Measurements from ENCODE around the gene IRX4.

The IRX4 gene

DNA sequence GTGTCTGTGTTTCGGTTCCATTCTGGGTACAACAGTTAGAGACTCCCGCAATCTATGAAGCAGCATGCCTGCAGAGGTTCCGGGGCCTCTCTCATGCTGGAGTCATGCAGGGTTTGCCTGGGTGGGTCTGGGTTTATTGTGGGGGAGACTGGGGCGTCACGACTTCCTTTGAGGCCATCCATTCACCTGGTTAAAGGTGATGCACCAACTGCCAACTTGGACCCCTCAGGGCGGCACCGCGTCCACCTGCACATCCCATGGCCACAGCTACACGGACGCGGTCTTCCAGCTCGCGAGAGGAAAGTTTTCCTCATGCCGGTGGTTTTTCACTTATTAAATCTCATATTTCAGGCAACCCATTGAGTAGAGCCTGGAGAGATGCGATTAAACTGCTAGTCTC lies 30.9 kb upstream of the IRX4 start:
- DNase-seq: no peak

DNA sequence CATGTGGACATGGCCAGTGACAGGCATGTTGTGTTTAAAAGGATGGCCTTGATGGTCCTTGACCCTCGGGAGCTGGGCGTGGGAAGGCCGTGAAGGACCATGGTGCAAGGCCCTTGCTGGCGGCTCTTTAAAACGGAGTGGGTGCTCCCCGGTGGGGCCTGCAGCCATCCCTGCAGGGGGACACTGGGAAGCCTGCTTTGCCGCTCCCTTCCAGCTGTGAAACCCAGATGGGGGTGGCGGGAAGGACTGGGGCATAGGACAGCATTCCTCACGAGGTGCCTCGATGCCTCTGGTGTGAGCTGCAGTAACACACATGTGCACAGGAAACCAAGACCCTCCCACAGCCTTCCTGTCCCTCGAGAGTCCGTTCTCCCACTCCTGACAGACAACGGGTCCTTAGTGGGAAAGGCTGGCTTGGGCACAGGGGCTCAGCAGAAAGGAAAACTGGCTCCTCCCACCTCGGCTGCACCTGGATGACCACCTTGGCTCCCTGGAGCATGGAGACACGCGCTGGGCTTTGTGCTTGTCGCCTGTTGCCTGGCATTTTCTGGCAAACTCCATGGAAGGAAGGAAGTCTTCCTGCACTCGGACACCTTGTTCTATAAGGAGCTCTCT lies 30.3 kb upstream of the IRX4 start:
- no peak for DNase-seq

DNA sequence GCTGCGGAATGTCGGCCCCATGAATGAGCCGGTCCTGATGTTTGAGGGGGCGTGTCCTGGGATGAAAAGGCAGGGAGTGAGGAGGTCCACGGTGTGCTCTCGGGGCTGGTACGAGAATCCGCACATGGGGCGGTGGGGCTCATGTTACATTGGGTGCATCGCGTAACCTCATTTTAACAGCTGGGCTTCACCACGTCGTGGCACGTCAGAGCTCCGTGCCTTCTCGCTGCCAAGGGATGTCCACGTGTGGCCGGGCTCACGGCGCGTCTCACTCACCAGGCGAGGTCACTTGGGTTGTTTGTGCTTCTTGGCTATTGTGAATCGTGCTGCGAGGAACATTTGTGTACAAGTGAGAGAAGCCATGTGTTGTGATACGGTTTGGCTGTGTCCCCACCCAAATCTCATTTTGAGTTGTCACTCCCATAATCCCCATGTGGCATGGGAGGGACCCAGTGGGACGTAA lies 29.1 kb upstream of the IRX4 start:
- DNase-seq: no peak

DNA sequence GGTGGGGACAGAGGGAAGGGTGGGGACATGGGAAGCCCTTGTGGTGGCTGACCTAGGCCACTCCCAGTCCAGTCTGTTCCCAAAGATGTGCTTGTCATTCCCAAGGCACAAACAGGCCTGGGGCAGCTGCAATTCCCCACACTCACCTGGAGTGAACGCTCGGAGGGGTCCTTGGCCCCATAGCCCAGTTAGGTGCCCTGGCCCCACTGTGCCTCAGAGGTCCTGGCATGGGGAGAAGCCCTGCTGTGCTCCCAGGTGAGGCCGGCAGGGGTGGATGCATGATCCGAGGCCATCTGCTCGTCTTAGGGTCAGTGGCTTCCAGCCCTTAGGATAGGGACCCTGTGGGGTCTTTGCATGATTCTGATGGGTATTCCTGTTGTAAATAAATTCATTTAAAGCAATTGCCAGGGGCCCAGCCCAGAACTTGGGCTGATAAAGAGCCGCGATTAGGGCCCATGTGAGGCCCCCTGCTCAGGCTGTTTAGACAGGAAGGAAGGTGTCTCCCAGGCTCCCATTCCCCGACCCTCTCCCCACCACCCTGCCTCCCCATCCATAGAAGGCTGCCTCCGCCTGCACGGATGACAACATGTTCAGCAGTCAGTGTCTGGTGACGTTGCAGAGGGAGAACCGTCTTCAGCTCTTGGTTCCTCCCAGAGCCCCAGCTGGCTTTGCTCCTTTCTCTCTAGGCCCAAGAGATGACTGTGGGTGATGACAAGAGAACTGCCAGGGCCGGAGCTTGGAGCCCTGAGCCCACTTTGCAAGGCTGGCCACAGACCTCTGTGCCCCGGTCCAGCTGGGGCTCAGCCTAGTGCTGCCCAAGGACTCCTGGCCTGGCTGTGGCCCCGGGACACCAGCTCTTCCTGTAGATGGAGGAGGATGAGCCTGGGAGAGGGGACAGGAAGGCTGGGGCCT lies 28.4 kb upstream of the IRX4 start:
- no peak for DNase-seq

DNA sequence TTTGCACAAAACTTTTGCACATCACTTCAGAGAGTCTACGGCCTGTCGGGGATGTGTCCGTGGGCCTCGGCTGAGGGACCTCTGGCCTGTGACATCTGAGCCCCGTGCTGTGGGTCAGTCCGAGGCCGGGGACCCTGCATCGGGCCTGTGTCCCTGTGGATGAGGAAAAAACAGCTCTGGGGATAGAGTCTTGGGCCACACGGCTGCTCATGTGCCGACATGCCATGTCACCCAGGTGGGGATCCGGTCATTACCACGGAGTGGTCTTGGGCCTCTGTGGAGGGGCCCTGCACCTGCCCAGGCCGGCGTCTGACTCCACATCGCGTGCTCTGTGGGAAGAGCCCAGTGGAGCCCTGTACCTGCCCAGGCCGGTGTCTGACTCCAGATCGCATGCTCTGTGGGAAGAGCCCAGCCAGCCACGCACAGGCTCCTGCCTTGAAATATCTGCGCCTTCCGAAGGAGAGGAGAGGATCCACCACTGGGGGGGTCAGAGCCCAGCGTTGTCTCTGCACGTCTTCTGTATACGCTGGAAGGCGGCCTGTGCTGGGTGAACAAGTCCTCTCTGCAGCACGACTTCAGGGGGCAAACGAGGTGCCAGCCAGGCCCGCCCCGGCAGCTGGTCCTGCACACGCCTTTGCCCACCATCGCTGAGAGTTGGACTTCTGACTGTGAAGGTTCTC lies 27.5 kb upstream of the IRX4 start:
- no peak for DNase-seq

DNA sequence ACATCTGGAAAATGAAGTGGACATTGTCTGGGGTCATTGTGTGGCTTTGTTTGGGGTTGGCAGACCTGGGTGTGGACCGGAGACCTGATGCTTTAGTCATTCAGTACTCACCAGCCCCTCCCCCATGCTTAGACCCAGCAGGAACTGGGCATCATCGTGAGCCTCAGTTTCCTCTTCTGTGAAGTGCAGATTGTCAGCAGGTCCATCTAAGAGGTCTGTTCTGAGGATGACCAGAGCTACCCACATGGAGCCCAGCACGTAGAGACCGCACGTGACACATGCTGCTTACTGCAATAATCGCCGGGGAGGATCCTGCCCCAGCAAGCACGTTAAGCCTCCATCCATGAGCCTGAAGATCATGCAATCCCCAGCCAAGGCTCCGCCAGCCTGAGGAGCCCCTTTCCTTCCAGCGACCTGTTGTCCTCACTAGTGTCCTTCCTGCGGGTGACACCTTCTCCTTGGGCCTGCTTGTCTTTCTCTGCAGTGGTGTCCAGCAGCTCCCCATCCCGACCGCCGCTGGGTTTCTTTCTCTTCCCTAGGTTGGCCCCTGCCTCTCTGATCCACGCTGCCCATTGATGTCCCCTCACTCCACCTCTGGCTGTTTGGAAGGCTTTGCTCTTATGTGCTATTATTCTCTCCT lies 26.7 kb upstream of the IRX4 start:
- DNase-seq: no peak

DNA sequence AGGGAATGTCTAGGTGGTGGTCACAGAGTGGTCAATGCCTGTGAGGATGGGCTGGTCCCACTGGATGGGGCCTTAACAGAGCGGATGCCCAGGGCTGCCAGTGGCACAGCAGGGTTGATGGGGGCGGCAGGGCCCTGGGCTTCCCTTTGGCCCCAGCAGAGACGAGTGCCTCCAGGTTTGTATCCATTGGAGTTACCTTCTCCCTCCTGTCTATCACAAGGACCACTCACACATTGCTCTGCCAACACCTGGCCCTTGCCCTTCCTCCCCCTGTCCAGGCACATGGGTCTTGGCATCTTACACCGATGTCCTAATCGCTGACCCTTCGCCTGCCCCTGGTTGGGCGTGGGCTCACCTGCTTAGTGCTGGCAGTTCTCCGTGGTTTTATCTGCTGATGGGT lies 26.2 kb upstream of the IRX4 start:
- no peak for DNase-seq

DNA sequence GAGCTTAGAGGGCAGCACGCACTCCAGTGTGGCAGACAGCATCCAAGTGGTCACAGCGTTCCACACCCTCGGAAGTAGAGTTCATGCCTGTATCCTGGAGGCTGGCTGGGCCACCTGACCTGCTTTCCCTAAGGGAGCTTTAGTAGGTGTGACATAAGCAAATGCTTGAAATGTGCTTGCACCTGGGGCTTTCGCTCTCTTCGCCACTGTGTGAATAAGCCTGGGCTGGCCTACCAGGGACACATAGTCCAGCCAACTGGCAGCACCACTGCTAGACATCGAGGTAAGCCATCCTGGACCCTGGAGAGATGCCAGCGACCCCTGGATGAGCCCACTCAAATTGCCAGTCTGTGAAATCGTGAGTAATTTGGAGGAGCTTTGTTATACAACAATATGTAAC lies 24.9 kb upstream of the IRX4 start:
- no peak for DNase-seq

DNA sequence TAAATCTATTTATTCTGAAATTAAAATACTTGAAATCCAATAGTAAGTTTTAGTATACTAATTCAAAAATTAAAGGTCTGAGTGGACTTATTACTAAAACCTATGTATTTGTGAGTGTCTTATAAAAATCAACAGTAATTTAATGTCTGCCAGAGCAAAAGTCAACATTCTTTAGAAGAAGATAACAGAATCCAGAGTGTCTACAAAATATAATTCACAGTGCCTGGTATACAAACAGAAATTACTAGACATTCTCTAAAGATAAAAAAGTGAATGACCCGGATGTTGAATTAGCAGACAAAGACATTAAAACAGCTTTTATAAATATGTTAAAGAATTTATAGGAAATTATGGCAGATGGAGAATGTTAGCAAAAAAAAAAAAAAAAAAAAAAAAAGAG lies 22.4 kb upstream of the IRX4 start:
- no peak for DNase-seq

DNA sequence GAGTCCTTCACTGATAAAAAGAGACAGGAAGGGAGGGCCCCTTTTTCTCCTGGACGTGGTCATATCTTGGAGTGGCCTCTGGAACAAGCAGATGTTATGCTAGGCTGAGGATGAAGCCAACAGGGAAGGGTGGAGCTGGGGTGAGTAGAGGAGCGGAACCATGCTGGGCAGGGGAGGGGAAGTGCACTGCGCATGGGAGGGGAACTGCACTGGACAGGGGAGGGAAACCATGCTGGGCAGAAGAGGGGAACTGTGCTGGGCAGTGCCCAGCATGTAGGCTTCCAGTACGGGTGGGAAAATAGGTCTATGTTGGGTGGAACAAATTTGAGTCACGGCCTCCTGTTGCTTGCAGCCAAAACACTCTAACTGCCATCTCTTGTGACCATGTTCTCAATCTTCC lies 19.3 kb upstream of the IRX4 start:
- DNase-seq: no peak

DNA sequence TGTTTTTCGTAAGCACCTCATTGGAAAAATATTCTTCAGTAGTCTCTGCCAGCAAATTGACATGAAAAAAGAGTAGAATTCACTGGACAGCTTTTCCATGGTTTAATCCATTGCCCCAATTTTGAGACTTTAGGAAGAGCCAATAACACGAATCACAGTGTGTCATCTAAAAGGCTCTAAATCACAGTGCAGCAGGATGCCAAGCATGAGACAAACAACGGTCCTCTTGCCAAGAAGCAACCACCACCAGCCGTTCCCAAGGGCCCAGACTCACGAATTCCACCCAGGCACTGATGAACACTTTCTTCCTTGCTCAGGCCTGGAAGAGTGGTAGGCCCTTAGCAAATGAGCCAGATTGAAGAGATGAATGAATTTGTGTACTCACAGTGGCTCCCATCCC lies 18.3 kb upstream of the IRX4 start:
- DNase-seq: no peak

DNA sequence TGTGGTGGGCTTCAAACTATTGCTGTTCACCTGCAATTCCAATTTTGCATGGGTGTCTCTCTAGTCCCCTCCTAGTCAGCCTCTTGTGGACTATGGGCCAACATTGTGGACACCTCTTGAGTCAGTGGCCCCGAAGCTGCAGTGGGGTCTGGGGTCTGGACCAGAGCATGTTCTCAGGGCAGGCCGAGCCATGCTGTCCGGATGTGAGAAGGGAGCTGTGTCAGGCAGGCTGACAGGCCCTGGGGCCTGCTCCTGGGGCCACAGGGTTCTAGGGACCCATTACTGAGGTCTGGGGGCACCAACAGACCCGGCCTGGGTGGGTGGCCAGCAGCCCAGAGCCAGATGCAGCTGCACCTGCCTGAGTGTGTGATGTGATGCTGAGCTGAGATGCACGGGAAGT lies 16.5 kb upstream of the IRX4 start:
- DNase-seq: no peak

DNA sequence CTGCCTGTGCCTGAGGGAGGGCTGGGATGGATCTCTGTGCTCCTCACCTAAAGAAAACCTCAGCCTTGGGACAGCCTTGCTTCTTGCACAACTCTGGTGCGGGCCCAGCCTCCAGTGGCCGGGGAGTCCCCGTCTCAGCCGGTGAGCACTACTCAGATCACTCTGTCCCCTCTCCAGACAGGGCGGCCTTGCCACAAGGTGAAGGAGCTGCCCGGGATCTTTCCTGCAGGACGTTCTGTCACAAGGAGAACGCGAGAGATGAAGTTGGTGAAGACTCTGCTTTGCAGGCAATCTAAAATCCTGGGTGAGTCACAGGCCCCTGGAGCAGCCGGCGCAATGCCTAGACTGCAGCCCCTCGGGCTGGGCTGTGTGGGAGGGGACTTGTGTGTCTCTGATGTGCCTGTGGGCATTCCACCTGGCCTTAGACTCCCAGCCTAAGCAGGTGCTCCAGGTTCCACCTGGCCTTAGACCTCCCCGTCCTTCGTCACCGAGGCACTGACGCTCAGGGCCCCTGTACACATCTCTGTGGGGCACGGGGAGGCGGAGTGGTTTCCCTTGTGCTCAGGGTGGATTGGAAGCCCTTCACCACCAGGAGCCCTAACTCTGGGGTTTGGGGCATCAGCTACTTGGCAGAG lies 15.2 kb upstream of the IRX4 start:
- no peak for DNase-seq

DNA sequence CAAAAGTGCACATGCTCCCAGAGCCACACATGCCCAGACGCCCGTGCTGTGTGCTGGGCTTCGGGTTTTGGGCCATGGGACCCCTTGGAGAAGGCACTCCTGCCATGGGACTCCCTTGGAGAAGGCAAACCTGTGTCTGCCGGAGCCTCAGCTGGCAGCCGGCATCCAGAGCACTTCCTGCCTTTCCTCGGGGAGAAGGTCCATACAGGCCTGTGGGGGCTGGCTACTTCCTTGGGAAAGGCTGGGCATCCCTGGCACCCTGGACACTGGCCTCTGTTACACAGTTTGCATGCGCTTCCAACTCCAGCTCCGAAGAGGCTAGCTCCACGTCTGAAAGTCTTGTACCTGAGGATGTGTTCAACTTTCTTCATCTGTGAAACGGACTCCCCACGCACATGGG lies 14.7 kb upstream of the IRX4 start:
- no peak for DNase-seq

DNA sequence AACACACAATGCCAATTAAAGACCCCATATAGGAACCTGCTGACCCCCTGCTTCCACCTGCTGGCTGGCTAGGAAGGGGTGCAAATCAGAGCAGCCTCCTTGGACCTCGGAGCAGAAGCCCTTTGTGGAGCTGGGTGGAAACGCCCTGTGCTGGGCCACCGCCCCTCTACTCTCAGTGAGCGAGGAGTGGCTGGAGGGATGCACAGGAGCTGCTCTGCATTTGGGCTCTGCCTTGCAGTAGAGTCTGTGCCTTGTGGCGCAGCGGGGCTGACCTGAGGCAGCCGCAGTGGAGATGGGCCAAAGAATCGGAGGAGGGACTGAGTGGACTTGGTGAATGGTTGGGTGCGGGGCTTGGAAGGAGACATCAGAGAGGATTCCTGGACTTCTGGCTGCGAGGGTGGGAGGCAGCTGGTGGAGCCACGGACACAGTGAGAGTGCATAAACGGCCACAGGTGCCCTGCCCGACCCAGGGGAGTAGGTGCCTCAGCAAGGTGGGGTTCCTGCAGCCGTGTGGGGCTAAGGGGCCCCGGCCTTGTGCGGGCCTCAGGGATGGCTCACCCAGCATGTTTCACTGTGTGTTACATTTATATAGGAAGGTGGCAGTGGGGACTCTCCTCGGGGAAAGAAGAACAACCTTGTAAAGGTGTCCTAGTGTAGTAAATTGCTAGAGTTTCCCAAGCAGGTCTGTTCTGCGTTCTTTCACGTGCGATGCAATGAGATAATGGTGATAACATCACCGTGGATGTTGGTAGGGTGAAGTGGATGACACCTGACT lies 14.1 kb upstream of the IRX4 start:
- no peak for DNase-seq

DNA sequence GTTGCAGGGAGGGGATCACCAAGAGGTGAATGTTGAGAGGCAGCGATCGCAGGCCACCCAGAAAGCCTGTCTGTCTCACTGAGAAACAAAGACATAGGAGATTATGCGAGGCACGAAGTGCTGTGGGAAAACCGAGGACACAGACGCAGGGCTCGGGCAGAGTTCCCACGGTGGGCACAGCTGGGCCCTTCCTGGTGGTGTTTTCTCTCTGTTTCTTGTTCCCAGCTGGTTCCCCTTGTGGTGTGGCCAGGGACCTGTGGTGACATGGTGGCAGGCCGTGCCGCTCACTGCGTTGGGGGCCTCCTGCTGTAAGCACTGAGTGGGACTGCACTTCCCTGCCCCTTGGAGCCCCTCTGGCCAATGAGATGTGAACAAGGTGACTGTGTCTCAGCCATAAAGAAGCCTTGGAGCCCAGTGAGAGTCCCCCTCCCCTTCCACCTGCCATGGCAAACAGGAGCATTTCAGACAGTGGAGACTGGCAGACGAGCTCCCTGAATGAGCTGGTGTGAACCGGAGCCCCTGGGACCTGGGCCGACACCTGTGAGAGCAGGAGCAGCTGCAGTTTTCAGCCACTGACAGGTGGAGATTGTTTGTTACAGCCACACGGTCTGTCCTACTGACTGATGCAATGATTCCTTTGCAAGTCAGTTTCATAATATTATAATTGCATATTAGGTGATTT lies 13.2 kb upstream of the IRX4 start:
- DNase-seq: no peak

DNA sequence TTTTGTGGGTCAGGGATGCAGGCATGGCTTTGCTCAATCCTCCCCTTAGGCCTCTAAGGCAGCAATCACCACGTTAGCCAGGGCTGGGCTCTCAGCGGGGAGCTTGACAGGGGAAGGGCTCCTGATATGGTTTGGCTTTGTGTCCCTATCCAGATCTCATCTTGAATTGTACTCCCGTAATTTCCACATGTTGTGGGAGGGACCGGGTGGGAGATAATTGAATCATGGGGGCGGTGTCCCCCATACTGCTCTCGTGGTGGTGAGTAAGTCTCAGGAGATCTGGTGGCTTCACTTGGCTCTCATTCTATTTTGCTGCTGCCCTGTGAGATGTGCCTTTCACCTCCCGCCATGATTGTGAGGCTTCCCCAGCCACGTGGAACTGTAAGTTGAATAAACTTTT lies 11.5 kb upstream of the IRX4 start:
- DNase-seq: no peak

DNA sequence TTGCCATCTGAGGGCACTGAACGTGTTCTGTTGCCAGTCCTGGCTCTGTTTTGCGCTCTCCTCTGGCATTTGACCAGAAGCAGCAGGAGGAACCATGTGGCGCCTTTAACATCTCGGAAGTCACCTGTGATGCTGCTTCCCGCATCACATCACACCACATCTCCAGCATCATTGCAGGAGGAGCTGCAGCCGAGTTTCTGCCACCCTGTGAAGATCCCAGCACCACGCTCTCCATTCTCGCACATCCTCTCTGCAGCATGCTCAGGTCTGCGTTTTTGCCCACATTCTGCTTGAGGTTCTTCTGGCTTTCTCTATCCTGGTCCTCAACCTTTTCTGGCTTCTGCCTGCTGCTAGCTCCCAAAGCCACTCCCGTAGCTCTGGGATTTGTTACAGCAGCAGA lies 11.0 kb upstream of the IRX4 start:
- DNase-seq: no peak

DNA sequence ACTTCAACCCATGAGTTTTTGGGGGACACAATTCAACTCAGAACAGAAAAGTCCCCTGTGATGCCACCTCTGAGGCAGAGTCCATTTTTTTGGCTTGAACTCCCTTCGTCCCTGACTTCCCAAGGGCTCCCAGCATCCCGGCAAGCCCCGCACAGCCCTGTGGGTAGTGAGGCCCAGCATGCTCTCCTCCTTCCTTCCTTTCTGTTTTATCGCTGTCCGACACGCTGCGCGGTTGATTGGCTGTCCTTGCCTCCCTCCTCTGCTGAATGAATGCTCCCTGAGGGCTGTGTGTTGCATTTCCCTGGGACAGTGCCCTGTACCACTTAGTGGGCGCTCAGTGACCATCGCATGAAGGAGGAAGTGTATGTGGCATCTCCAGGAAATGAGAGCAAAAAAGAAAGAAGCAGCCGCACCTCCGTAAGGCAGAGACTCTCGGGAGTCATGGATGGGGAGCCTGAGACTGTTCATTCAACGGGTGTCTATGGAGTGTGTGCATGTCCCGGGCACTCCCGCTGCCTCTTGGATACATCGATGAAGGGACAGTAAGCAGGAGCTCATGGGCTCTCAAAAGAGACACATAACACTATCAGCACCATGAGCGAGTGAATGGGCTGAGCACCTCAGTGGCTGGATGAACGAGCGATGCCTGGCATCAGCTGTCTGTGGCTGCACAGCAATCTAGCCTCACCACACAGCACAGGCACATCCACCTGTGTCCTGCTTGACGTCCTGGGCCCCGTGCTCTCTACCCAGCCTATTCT lies 10.1 kb upstream of the IRX4 start:
- DNase-seq: no peak

DNA sequence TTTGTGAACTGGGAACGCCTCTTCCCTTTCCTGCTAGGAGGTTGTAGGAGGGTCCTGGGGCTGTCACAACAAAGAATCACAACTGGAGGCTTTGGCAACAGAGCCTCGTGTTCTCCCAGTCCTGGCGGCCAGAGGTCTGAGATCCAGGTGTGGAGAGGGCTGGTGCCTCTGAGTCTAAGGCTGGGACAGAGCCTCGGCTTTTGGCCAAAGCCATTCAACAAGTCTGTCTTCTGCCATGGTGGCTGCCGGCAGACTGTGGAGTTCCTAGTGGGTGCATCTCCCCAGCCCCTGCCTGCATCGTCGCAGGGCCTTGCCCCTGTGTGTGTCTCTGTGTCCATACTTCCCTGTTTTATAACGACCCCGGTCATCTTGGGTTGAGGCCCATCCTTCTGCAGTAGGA lies 9.5 kb upstream of the IRX4 start:
- DNase-seq: no peak

DNA sequence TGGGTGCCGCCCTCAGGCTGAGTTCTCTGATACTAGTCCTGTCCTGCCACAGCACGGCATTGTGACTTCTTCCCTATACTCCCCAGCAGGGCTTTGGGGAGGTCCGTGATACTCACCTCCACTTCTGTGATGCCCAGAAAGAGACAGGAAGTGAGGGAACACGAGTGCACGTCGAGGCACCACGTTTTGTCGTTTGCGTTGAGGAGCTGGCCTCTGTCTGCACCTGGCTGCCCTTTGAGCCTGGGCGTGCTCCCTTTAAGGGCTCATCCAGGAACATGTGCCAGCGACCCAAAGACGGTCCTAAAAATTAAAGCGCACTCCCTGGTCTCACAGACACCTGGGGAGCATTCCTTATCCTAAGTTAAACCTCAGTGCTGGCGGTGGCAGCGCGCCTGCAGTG lies 8.7 kb upstream of the IRX4 start:
- DNase-seq: no peak
